Neutrophil (primary cell): ENCODE data around the gene PSMA7.

ENCODE experiments used
- H3K27ac ChIP-seq: fragments of 200-600 bp; sonication (generic); 2 replicates; pipeline ENCODE4 v1.5.1; 2016; ENCODE audit warnings: mild to moderate bottlenecking, moderate library complexity
- H3K27me3 ChIP-seq: fragments of 200-600 bp; sonication (generic); 2 replicates; pipeline ENCODE4 v1.6.0; 2016; ENCODE audit warnings: mild to moderate bottlenecking
- H3K36me3 ChIP-seq: fragments of 200-600 bp; sonication (generic); 2 replicates; pipeline ENCODE4 v1.5.1; 2017
- H3K4me1 ChIP-seq, 2 experiments: fragments of 200-600 bp in 1 of 2; sonication (generic) in 1 of 2; 1 replicate in 1 of 2; 2 replicates in 1 of 2; pipeline versions ENCODE4 v1.5.1 to v1.6.1; 2013 to 2016; ENCODE audit warnings: low read depth in 1 of 2, low read length in 1 of 2, mild to moderate bottlenecking in 1 of 2, moderate library complexity in 1 of 2; ENCODE audit not compliant: control insufficient read depth in 1 of 2, insufficient read depth in 1 of 2
- H3K4me3 ChIP-seq, 2 experiments: fragments of 200-600 bp in 1 of 2; sonication (generic) in 1 of 2; 1 replicate in 1 of 2; 2 replicates in 1 of 2; pipeline ENCODE4 v1.5.1; 2013 to 2016; ENCODE audit warnings: low read depth in 1 of 2, low read length in 1 of 2, mild to moderate bottlenecking in 1 of 2, moderate library complexity in 1 of 2
- H3K9me3 ChIP-seq: fragments of 200-600 bp; sonication (generic); 2 replicates; pipeline ENCODE4 v1.5.1; 2016
- CTCF ChIP-seq: fragments of 200-600 bp; sonication (generic); IDR thresholded peaks from 2 replicates; pipeline ENCODE4 v1.5.1; 2016; ENCODE audit warnings: antibody characterized with exemption

The PSMA7 gene

DNA sequence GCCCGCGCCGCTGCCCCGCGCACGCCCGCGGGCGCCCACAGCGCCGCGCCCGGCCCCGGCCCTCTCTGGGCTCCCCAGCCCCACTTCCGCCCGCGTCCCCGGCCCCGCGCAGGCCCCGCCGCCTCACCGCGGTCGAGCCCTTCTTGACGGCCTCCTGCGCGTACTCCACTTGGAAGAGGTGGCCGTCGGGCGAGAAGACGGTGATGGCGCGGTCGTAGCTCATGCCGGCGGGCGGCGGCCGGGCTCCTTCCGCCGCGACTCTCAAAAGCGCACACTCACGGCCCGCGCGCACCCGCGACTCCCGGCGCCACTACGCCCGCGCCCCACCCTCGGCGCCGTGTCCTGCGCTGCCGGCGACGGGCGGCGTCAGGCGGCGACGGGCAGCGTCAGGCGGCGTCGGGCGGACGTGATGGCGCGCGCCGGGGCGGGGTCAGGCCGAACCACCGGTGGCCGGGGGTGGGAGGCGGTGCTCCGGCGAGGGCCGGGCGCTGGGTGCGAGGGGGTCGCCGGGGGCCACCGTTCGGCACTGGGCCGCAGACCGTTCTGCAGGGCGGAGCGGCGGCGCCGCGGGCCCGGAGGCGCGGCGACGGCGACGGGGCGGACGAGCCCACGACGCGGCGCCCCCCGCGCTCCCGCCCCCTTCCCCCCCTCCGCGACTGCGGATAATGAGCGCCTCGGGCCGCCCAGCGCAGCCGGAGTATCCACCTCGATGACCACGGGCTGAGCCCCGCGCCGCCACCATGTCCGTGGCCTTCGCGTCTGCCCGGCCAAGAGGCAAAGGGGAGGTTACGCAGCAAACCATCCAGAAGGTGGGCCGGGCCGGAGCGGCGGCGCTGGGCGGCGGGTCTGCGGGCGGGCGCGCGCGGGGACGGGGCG, at the start of gene PSMA7, which contains the start of gene SS18L1:
Gene PSMA7 (minus strand): TSS at position 314 of the 876 bp plus-strand sequence. CDS start 91 bp downstream, at position 223.
Gene SS18L1 (plus strand): TSS at position 689 of the 876 bp plus-strand sequence. CDS start 52 bp downstream, at position 741.
- no peaks in the 10 kb centered on the region for H3K9me3 ChIP-seq
- H3K36me3 ChIP-seq: peaks cover 24% of the 10 kb centered on the region
- H3K27ac ChIP-seq: peak within 1 kb of the TSS; percentile 100
- H3K4me1 ChIP-seq: peaks cover 34 to 38% of the 10 kb centered on the region in 2 experiments
- peaks cover 12% of the 10 kb centered on the region for H3K27me3 ChIP-seq
- peak; percentile 47 for TF ChIP-seq CTCF
- H3K4me3 ChIP-seq: peak within 1 kb of the TSS; percentile 74 to 82

DNA sequence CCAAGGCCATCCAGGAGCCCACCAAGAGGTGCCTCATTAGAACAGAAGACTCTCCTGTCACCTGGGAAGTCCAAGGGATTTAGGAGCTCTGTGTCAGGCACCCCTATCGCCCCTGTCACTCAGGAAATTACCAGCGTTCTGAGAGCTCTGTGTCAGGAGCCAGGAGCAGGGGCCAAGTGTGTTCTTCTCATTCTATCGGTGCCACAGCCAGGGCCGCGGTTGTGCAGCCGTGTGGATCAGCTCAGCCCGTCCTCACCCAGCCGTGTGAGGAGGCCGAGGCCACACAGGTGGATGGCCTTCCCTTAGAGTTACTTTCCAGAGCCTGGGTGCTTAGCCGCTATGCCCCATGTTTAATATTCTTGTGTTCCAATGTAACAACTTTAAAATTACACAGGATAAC, 49.4 kb upstream of the PSMA7 start:
- H3K9me3 ChIP-seq: no peaks in the 10 kb centered on the region

GRCh38 chr20:62191781-62192559, 48.8 kb upstream of the PSMA7 start:
- H3K4me1 ChIP-seq: peaks cover 19 to 21% of the 10 kb centered on the region in 2 experiments
- TF ChIP-seq CTCF: no peak
- peak overlapping the region; percentile 3 for H3K27ac ChIP-seq
- H3K4me3 ChIP-seq: no peak overlapping the region
- H3K27me3 ChIP-seq: no peaks in the 10 kb centered on the region
- H3K36me3 ChIP-seq: peaks cover 36% of the 10 kb centered on the region
- H3K9me3 ChIP-seq: no peaks in the 10 kb centered on the region

More for the DNA sequence above, 49.4 kb upstream of the PSMA7 start:
- TF ChIP-seq CTCF: no peak
- H3K27me3 ChIP-seq: no peaks in the 10 kb centered on the region
- no peak overlapping the region for H3K4me3 ChIP-seq
- H3K27ac ChIP-seq: peak overlapping the region; percentile 14
- peaks cover 43% of the 10 kb centered on the region for H3K36me3 ChIP-seq
- H3K4me1 ChIP-seq: peaks cover 12 to 15% of the 10 kb centered on the region in 2 experiments

- Histone ChIP-seq H3K36me3 (peaks cover 26% of the 10 kb centered on the region), H3K4me1 (peaks cover 30 to 33% of the 10 kb centered on the region in 2 experiments), H3K27ac (peak overlapping the region; percentile 3), H3K27me3 (no peaks in the 10 kb centered on the region), H3K4me3 (no peak overlapping the region), H3K9me3 (no peaks in the 10 kb centered on the region)
- TF ChIP-seq CTCF: no peak
Measured at GRCh38 chr20:62190639-62191411, 47.6 kb upstream of the PSMA7 start.
